Gastroesophageal sphincter (tissue), 4 donors: Measurements from ENCODE around the gene CSNK1D. TPM values are rescaled to one million over a fixed set of nuclear protein-coding genes. Genes with fewer than 3 reads are reported as not detected.
A peak's percentile ranks its signal among the peaks of the same experiment; 100 is the strongest.

ENCODE experiments used
- ATAC-seq: fragments of 150-250 bp; one replicate; pipeline ENCODE4 v1.9.1; 2016; ENCODE audit warnings: mild to moderate bottlenecking, moderate library complexity
- H3K27ac ChIP-seq, 4 donors: fragments of 200-600 bp; sonication (generic) in 3 of 4; 1 replicate in 3 of 4; 2 replicates in 1 of 4; pipeline ENCODE4 v1.5.1; 2016 to 2019
- H3K27me3 ChIP-seq: fragments of 200-600 bp; sonication (generic); one replicate; pipeline ENCODE4 v1.5.1; 2019
- H3K36me3 ChIP-seq, 2 donors: fragments of 200-600 bp; sonication (generic); one replicate each; pipeline ENCODE4 v1.5.1; 2019; ENCODE audit warnings: control low read depth in 1 of 2
- H3K4me1 ChIP-seq, 3 donors: fragments of 200-600 bp; sonication (generic); 1 replicate in 2 of 3; 2 replicates in 1 of 3; pipeline ENCODE4 v1.5.1; 2016 to 2019; ENCODE audit warnings: control low read depth in 2 of 3
- H3K4me3 ChIP-seq, 2 donors: fragments of 200-600 bp; sonication (generic); one replicate each; pipeline ENCODE4 v1.5.1; 2019; ENCODE audit warnings: mild to moderate bottlenecking in 1 of 2, moderate library complexity in 1 of 2
- H3K9me3 ChIP-seq, 3 donors: fragments of 200-600 bp; sonication (generic); one replicate each; pipeline ENCODE4 v1.5.1; 2017 to 2019; ENCODE audit warnings: control low read depth in 2 of 3
- CTCF ChIP-seq, 4 experiments: fragments of 200-600 bp in 2 of 4; fragments of 450-650 bp in 2 of 4; sonication (generic) in 1 of 4; IDR thresholded peaks; one replicate each; pipeline ENCODE4 v1.5.1; 2017 to 2019; ENCODE audit warnings: antibody characterized with exemption in 4 of 4, mild to moderate bottlenecking in 2 of 4, moderate library complexity in 2 of 4
- EP300 ChIP-seq: sonication (generic); formaldehyde crosslinking; IDR thresholded peaks from one replicate; pipeline ENCODE4 v1.6.1; 2017; ENCODE audit warnings: antibody characterized with exemption, mild to moderate bottlenecking
- POLR2A ChIP-seq, 2 donors: fragments of 450-650 bp; IDR thresholded peaks; one replicate each; pipeline ENCODE4 v1.6.1; 2017; ENCODE audit warnings: antibody characterized with exemption in 2 of 2, mild to moderate bottlenecking in 2 of 2, moderate library complexity in 1 of 2
- POLR2AphosphoS5 ChIP-seq: sonication (generic); formaldehyde crosslinking; IDR thresholded peaks from one replicate; pipeline ENCODE4 v1.6.1; 2017; ENCODE audit warnings: antibody characterized with exemption
- WGBS, 2 donors: methylation state at CpG; one replicate each; pipeline ENCODE4 v1.1.5; 2018; ENCODE audit warnings: low coverage in 1 of 2; 5-methylcytosine and 5-hydroxymethylcytosine counted together
- total RNA-seq, 4 donors: library from RNA; depleted of rRNA; stranded (reverse); fragments of >200 nt; gene quantifications; one replicate each; pipeline ENCODE4 v1.1.0, GENCODE V29; 2016

Gene CSNK1D
- total RNA-seq, 4 donors from 2014 or later = 23.4 to 92.1 (median 72.4) TPM

GRCh38 chr17:82228278-82228841 is 45.1 kb downstream of the CSNK1D start:
- no peaks in the 10 kb centered on the region for H3K9me3 ChIP-seq
- H3K4me3 ChIP-seq = peak overlapping the region; percentile 15 to 74
- no peak for TF ChIP-seq CTCF (IDR thresholded peaks at IDR 0.05)
- no peak for TF ChIP-seq EP300
- peak overlapping the region; percentile 7 to 92 (median 90) for H3K27ac ChIP-seq
- H3K36me3 ChIP-seq = no peaks in the 10 kb centered on the region
- WGBS, 2 donors = no CpG with 5 or more reads among the region's 63 CpGs
- peaks cover 0 to 53% (median 22%) of the 10 kb centered on the region in 3 donors for H3K4me1 ChIP-seq
- H3K27me3 ChIP-seq = no peaks in the 10 kb centered on the region
- ATAC-seq = peak; percentile 5

- TF ChIP-seq POLR2A (IDR thresholded peaks at IDR 0.05) = no peak
- TF ChIP-seq CTCF (IDR thresholded peaks at IDR 0.05) = no peak
- no peak for TF ChIP-seq EP300
- no peak for TF ChIP-seq POLR2AphosphoS5
- peak overlapping the region in 3 of 4 donors; percentile 88 to 92 (median 91) for H3K27ac ChIP-seq
- no CpG with 5 or more reads among the region's 18 CpGs for WGBS, 2 donors
- no peaks in the 10 kb centered on the region for H3K36me3 ChIP-seq
- no peaks in the 10 kb centered on the region for H3K27me3 ChIP-seq
- H3K4me3 ChIP-seq = peak overlapping the region in 1 of 2 donors; percentile 74
- H3K9me3 ChIP-seq = no peaks in the 10 kb centered on the region
- H3K4me1 ChIP-seq = peaks cover 0 to 47% (median 22%) of the 10 kb centered on the region in 3 donors
- no peak for ATAC-seq
Observed at GRCh38 chr17:82227629-82228277, 45.7 kb downstream of the CSNK1D start.

- Histone ChIP-seq H3K27ac (no peak overlapping the region), H3K36me3 (no peaks in the 10 kb centered on the region), H3K9me3 (no peaks in the 10 kb centered on the region), H3K27me3 (no peaks in the 10 kb centered on the region), H3K4me1 (peaks cover 0 to 40% (median 16%) of the 10 kb centered on the region in 3 donors), H3K4me3 (no peak overlapping the region)
- ATAC-seq = no peak
- 80% methylated on average over 1 of the region's 16 CpGs; no CpG with 5 or more reads in 1 of the 2 donors for WGBS, 2 donors
- no peak for TF ChIP-seq POLR2AphosphoS5
- TF ChIP-seq CTCF (IDR thresholded peaks at IDR 0.05) = no peak
- no peak for TF ChIP-seq EP300
Observed at GRCh38 chr17:82226809-82227628, 46.5 kb downstream of the CSNK1D start.

GRCh38 chr17:82226146-82226808 is 47.2 kb downstream of the CSNK1D start:
- H3K4me1 ChIP-seq = peaks cover 0 to 32% (median 14%) of the 10 kb centered on the region in 3 donors
- no peak for TF ChIP-seq CTCF (IDR thresholded peaks at IDR 0.05)
- no peak for TF ChIP-seq EP300
- TF ChIP-seq POLR2A (IDR thresholded peaks at IDR 0.05) = no peak
- no peak for TF ChIP-seq POLR2AphosphoS5
- no peak for ATAC-seq
- no peaks in the 10 kb centered on the region for H3K9me3 ChIP-seq
- no peak overlapping the region for H3K4me3 ChIP-seq
- 80 to 100% methylated on average over 1 to 2 of the region's 15 CpGs for WGBS, 2 donors
- no peaks in the 10 kb centered on the region for H3K27me3 ChIP-seq
- H3K36me3 ChIP-seq = no peaks in the 10 kb centered on the region
- H3K27ac ChIP-seq = no peak overlapping the region
